ENCODE measurements around the gene TRMT61A. TPM values are rescaled to one million over a fixed set of nuclear protein-coding genes. Genes with fewer than 3 reads are reported as not detected.

Gene TRMT61A
- total RNA-seq, 1 donor from 2014 or later, result 4.9 TPM

DNA sequence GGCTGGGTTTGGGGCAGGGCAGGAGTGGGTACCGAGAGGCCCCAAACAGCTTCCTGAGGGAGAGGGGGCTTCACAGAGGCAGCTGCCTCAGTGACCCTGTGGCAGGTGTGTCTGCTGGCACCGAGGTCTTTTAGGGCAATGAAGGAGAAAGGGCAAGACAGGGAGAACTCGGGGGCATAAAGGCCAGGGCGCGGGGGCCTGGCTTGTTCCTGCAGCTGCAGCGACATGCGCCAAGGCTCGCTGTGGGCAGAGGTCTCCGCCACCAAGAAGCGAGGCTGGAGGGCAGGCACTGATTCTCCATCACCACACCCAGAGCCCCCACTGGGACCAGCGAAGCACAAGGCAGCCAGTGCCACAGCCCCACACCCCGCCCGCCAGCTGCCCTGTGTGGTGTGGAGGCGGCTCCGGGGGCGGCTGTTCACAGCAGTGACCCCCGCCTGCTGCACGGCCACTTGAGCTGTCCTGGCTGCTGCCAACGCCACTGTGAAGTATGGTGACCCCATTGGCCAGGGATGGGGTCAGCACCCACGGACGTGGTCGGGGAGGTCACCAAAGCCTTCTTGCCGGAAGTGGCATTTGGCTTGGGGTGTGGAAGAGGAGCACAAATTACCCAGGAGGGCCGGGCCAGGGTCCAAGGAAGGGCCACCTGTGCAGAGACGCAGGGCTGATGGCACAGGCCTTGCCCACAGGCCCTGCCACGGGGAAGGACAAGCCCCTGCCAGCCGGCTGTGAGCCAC is 17.1 kb downstream of the TRMT61A start:
- FAIRE-seq, result no peak
- DNase-seq (ENCODE audit: low spot score in 2 of 2), result no peak

DNA sequence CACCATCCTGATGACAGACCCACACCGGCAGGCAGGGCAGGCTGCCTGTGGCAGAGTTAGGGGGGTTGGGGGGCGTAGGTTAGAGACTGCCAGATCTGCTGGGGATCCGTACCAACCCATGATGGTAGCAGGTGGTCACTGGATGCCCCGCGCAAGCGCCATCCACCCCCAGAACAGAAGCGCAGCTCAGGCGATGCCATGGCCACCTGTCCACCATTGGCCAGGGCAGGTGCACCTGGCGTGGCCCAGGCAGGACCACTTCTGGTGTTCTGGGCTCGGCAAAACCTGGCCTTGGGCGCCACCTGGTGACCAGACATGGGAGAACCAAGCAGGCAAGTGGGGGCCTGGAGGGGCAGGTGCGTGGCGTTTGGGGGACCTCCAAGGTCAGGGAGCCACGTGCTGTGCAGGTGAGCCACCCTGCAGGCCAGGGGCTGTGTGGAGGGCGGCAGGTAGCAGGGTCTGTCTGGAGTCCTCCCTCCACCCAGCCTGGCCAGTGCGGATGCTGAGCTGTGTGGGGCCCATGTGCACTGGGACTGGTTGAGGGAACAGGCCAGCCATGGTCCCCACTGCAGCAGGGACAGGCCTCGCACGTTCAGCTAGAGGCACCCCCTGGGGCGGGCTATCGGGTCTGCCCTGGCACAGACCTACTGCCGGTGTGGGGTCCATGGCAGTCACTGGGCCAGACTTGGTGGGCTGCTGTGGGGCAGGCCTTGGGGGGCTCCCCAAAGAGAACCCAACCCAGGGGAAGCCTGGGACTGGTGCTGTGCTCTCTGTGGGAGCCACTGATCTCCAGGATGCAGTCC is 17.9 kb downstream of the TRMT61A start:
- peak; percentile 80 to 87 for DNase-seq (ENCODE audit: low spot score in 2 of 2)
- FAIRE-seq, result no peak

DNA sequence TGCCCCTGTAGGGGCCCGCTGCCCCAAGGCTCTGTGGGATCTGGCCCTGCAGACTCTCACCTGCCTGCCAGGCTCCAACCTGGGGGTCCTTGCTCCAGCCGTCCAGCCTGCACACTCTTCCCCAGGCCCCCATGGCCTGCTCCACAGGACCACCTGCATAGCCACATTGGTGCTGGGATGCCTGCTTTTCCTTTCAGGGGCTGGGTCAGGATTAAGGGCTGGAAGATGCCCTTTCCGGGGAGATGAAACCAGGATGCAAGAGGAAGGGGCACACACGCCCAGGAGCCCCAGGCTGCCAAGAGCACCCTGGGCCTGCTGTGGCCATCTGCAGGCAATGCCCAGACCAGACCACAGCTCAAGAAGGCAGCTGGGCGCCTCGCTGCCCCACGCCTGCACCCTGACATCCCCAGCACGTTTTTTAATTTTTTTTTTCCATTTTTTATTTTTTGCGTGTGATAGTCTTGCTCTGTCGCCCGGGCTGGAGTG is 18.5 kb downstream of the TRMT61A start:
- DNase-seq (ENCODE audit: low spot score in 2 of 2), result no peak
- no peak for FAIRE-seq

DNA sequence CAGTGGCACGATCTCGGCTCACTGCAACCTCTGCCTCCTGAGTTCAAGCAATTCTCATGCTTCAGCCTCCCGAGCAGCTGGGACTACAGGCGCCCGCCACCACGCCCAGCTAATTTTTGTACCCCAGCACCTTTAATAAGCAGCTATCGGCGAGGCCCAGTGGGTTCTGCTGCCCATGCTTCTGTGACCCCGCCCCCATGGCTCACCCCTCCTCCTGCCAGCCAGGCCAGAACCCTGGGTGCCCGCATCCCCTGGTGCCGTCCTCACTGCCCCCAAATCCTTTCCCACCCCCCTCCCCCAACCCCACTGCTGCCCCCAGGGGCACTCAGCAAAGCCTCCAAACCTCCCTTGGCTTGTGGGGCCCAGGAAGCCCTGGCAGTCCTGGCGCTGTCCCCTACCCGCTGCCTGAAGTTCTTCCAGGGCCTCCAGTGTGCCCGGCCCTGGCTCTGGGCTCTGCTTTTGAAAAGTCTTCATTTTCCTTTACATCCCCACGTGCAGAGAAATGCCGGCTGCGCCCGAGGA is 19.0 kb downstream of the TRMT61A start:
- no peak for DNase-seq (ENCODE audit: low spot score in 2 of 2)
- FAIRE-seq, result no peak

DNA sequence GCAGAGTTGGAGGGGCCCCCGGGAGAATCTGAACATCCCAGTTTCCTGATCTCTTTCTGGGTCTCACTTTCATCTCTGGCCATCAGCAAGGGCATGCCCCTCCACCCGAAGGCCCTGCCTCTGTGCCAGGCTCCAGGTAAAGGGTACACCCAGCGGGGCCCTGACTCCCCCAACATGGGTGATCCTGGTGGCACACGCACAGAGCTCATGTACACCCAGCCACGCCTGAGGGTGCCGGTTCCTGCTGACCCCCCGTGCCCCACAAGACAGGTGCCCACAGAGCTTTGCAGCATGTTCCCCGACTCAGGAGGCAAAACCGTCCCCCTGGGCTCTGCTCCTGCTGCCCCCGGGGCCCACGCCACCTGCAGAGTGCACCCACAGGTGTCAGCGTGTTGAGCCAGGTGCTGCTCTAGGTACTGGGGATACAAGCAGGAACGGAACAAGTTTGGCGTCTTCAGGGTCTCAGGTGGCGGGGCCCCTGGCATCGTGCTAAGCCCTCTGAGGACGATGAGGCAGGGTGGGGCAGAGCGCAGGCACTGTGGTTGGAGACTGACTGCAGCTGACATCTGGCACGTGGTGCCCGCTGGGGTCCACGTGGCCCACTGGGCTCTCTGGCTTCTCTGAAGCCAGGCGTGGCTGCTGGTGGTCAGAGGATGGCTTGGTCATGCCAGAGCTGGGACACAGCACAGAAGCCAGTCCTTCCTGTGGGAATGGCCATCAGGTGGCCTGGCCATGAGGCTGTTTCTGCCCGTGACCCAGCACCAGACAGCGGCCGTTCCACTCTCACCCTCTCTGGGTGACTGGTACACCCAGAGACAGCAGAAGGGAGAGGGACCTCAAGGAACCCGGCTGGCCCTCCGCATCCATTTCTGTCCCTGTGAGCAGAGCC is 19.7 kb downstream of the TRMT61A start:
- FAIRE-seq (no peak), DNase-seq (ENCODE audit: low spot score in 2 of 2) (peak in 1 of 2 donors; percentile 58)

DNA sequence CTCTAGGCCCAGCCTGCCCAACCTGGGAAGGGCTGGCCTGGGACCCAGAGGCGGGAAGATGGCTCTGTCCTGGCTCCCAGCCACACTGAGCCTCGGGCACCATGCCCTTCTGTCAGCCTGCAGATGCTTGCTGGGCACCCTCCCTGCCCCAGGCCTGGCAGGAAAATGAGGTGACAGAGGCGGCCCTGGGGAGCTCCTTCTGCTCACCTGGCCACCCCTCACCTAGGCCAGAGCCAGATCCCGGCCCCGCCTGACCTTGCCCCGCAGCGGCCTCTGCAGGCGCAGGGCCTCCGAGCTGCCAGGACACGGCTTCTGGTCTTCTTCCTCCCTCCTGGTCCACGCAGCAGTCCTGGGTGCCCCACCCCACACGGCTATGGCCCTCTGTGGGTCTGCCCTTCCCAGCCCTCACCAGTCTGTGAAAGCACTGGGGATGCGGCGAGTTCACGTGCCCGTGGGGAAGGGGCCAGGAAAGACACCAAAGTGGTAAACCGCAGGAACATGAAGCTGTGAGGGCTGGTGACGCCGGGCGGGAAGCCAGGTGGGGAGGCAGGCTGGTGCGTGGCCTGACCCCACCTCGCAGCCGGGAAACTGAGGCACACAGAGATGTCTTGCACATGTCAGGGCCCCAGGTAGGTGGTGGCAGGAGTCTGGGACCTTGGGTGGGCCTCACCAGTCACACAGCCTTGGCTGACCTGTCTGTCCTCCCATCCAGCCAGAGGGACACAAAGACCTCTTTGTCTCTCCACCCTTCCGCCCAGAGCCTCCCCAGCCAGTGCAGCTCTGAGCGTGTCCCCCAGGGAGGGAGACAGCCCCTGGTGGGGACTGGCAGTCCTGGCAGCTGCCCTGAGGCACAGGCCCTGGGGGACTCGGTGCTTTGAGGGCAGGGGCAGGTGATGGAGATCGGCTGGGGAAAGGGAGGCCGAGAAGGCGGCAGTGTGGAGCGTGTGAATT is 20.6 kb downstream of the TRMT61A start:
- no peak for FAIRE-seq
- DNase-seq (ENCODE audit: low spot score in 2 of 2), result peak; percentile 74 to 82

DNA sequence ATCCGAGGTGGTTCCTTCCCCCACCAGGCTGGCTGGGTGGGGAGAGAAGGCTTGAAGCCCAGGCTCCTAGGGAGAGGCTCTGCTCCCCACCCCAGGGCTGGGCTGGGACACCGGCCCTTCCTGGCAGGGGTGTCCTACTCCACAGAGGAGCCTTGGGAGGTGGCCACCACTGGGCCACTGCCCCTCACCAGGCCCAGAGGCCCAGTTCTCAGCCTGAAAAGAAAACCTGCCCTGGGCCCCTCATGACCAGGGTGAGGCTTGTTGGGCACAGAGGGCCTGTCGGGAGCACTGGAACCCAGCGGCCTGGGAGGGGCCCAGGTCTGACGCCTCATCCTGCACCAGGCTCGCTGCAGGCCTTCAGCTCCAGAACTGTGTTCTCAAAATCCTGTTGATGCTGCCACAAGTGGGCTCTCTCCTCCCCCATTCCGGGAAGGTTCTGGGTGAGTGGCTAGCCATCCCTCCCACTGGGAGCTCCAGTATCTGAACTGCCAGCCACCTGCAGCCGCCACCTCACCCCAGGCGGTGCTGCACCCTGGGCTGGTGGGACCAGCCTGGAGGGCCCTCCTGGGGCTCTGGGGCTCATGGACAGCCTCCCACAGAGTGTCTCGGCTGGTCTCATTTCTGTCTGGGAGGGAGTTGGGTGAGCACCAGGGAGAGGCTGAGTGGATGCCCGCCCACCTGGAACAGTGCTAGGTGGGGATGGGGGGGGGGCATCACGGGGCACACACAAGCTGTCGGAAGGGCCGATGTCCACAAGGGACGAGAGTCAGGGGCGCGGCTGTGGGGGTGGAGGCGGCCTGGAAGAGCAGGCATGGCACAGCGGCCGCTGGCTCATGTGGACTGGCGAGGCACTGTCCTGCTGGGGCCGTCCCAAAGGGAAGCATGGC is 21.7 kb downstream of the TRMT61A start:
- FAIRE-seq (no peak), DNase-seq (ENCODE audit: low spot score in 2 of 2) (no peak)

DNA sequence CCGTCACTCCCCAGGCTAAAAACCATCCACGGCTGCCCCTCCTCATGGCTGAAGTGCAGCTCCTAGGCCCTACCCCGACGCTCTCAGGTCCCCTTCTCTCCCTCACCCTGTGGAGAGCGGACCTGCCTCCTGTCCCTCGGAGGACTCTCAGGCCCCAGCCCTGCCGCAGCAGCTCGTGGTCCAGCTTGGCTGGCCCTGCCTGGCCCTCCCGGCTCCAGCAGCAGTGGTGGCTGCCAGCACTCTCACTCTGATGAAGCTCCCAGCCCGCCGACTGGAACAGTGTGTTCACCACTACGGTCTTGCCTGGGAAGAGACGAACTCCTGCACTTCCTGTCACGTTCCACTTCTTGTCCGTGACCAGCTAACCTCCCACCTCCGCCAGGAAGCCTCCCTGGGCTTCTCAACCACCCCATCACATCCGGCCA is 22.4 kb downstream of the TRMT61A start:
- DNase-seq (ENCODE audit: low spot score in 2 of 2) (no peak), FAIRE-seq (no peak)

DNA sequence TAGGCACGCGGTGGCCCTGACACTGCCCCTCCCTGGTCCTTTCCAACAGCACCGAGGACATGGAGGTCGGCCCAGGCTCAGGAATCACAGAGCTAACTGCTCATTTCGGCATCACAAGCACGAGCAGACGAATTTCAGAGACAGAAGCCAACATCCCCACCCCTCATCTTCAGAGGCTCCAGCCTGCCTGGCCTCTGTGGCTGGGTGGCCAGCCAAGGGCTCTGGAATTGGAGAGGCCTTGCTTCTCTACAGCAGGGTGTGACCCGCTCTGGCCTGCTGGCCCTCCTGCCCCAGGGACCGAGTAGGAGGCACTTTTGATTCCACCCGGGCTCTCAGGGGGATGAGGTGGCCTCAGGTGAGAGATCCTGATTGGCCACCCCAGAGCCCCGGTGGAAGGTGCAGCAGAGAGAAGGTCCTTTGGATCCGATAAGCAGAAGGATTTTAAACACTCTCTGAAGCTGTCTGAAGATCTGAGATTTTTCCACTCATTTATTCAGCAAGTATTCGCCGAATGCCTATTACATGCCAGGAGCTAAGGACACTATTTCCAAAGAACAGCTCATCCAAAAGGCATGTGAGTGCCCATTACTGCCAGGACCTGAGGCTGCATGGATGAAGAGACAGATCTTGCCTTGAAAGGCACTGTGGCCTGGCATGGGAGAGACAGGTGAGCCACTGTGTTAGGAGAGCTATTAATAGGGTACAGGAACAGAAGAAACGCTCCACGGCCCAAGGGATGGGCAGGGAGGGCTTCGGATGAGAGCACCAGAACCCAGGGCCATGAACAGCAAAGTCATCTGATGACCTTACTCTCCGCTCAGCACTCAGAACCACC is 23.2 kb downstream of the TRMT61A start:
- DNase-seq (ENCODE audit: low spot score in 2 of 2) (no peak), FAIRE-seq (no peak)

DNA sequence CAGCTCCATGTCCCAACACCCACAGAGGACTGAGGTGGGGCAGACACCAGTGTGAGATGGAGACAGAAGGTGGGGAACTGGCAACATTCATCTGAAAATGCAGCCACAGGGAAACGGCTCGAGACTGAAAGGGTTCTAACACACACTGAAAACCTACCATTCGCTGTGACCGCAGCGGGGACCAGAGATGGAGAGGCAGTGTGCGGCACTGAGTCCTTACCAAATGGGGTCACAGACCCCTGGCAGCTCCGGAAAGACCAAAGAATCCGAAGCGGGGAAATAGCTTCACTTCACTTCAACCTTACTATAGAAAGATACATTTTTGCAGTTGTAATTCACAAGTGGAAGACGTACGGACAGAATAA is 23.8 kb downstream of the TRMT61A start:
- DNase-seq (ENCODE audit: low spot score in 2 of 2) (no peak), FAIRE-seq (no peak)

DNA sequence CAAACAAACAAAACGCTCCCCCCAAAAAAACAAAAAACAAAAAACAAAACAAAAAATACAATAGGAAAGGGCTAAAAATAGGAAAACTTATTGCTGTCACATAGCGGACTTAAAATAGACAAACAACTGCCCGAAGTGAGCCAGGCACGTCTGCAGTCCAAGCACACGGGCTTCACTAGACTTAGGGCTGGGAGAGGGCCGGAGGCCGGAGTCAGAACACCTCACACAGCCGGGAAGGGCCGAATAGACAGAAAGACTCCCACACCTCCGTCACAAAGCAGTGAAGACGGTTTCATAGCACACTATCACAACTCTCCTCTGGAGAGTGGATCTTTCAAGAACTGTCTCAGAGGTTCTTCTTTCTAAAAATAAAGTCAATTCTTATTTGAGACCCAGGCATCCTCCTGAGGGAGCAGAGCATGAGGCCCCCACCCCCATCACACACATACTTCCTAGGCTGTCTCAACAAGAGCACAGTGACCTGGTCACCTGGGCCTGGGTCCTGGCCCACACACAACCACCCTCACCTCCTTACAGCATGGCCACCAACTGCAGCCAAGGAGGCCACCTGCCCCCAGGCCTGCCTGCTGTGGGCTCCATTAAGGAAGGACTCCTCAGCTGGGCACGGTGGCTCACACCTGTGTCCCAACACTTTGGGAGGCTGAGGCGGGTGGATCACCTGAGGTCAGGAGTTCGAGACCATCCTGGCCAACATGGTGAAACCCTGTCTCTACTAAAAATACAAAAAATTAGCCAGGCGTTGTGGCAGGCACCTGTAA is 26.8 kb downstream of the TRMT61A start:
- no peak for DNase-seq (ENCODE audit: low spot score in 2 of 2)
- no peak for FAIRE-seq

DNA sequence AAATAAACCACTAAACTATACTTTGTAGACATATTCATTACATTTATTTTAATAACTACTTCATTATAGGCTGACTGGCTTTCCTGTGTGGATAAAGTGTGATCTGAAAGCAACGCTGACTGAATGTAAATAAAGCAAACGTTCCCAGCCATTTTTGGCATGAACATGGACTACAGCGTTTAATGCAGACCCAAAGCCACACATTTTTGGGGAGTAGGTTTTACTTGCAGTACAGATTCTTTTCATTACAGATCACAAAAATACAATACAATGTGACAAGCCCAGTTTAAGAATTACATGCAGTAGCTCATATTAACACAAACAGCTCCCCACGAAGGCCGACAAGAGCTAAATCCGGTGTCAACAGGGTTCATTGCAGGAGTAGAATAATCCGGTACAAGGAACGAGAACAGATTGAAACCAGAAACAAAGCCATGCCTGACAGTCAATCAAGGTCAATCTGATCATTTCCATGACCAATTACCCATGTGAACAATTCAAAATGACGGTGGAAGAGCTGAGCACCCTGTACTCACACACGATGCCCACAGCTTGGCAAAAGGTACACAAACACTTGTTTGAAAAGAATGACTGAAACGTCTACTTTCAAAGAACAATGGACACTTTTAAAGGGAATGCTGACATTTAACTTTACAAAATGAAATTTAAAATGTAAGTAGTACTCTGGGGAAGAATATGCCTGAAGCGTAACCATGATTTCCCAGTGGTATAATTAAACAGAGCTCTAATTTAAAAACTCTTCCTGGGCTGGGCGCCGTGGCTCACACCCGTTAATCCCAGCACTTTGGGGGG is 28.2 kb downstream of the TRMT61A start:
- FAIRE-seq (no peak), DNase-seq (ENCODE audit: low spot score in 2 of 2) (no peak)

DNA sequence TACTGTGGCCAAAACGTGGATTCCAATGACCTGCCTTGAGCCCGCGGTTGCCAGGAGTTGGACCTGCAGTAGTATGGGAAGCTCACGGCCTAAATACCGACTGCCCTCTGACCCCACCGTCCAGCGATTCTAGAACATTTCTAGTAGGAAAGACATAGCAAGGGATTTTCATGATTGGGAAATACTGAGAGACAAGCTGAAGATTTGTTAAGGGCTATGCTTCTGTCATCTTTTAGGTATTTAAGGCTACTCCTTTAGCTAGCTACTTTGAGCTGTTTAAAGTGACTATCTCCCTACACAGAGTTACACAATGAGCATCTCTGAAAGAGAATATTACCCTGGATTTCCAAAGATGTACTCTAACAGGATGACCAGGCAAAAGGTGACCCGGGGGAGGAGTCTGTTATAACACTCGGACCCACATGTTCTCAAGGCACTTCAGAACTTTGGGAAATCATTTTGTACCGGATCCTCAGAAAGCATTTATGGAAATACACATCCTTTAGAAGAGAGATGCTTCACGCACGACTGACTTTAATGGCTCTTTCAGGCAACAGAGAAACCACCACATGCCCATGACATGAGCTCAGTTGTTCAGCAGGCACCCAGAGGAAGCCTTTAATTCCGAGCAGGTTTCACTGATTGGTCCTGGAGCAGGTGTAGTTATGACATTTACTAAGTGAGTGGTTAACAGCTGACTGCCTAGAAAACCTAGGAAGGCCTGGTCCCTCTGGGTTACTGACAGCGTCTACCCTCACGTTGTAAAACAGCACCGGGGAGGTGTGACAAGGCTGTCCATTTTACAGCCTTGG is 29.3 kb downstream of the TRMT61A start:
- FAIRE-seq (no peak), DNase-seq (ENCODE audit: low spot score in 2 of 2) (no peak)

DNA sequence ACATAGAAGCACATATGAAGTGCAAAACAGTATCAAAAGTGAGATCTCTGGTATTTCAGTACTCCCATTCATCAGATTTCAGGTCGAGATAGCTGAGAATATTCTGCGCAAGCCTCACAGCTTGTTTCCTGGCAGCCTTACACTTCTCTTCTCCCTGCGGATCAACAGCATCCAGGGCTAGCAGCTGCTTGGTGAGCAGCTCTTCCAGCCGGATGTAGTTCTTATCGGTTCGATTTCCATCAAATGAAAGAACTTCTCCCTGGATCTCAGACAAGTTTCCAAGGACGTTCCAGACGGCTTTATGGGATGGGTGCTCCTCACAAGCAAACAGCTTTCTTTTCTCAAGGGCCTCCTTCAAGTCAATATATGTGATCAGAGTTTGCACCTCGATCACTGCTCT is 30.8 kb downstream of the TRMT61A start:
- DNase-seq (ENCODE audit: low spot score in 2 of 2) (no peak), FAIRE-seq (no peak)

DNA sequence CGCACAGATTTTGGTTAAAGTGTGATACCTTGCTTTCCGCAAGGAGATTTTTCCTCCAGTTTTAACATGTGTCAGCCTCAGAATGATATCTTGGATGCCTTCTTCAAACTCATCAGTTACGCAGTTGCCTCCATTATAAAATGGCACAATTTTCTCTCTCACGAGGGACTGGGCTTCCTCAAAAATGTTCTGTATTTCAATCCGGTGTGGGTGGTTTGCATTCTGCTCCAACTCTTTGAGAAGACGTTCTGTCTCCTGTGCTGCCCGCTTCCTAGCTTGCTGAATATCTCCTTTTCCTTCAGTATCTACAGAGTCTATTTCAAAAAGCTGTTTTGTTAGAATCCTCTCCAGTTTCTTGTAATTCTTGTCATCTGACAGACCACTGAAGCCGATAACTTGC is 31.7 kb downstream of the TRMT61A start:
- FAIRE-seq (no peak), DNase-seq (ENCODE audit: low spot score in 2 of 2) (no peak)

Data from frontal cortex (tissue), 4 donors.